Measurements from ENCODE around the gene DGKZ.

DGKZ gene

DNA sequence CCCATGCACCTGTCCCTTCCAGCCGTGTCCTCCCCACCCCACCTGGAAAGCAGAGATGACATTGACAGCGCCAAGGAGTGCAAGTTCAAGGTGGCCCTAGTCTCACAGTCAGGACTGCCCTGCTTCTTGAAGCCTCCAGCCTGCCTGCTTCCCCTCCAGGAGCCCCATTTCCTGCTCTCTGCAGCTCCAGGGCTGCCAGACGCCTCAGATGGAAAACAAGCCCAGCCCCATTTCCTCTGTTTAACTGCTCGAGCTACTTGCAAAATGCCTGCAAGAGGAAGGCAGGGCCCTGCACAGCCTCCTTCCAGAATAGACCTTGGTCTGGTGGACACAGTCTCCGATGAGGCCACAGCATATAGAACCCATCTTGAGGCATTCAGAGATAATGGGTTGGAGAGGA lies 5.0 kb upstream of the DGKZ start:
- no peaks in the 10 kb centered on the region for H3K27me3 ChIP-seq (ENCODE audit: insufficient read depth, low read length)
- H3K36me3 ChIP-seq (ENCODE audit: insufficient read depth, low read length) = no peaks in the 10 kb centered on the region
- H3K4me3 ChIP-seq (ENCODE audit: low read length) = no peak overlapping the region
- H2AFZ ChIP-seq (ENCODE audit: low read depth, low read length) = no peak overlapping the region
- no peaks in the 10 kb centered on the region for H3K9me3 ChIP-seq (ENCODE audit: low read length)
- H3K4me1 ChIP-seq (ENCODE audit: insufficient read depth, low read length) = peaks cover 18% of the 10 kb centered on the region

DNA sequence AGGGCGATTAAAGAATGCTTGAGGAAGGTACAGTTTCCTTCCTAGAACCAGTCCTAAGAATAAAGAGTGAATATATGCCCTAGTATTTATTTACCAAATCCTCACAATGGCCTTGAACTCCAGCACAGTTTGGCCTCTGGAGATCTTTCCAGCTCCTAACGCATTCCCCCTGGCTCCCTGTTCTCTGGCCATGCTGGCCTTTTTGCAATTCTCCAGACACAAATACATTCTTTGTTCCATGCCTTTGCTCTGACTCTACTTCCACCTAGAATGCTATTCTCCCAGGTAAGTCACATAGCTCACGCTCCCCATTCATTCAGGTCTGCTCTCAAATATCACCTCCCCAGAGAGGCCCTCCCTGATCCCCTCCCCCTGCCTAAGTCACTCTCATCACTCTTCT lies 3.7 kb upstream of the DGKZ start:
- Histone ChIP-seq H3K9me3 (ENCODE audit: low read length) (no peaks in the 10 kb centered on the region), H3K4me1 (ENCODE audit: insufficient read depth, low read length) (peaks cover 23% of the 10 kb centered on the region)

DNA sequence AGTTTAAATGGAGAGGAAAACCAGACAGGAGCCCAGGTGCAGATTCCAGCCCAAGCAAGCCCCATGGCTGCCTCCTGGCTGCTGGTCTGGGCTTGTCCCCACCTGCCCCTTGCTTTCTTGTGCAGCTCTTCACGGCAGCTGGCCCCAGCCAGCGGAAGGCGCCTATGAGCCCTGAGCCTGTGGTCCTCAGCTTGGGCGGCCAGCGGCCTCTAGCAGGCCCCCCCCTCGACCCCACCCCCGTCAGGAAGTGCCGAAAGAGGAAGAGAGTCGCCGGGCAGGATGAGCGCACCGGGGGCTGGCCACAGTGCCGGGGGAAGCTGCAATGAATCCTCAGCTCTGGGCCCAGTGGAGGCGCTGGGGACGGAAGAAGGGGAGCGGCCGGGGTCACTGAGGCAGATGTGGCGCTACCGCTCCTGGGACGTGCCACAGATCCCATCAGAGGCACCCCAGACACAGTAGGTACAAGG lies 2.1 kb upstream of the DGKZ start:
- Histone ChIP-seq H3K9me3 (ENCODE audit: low read length) (no peaks in the 10 kb centered on the region), H3K36me3 (ENCODE audit: insufficient read depth, low read length) (no peaks in the 10 kb centered on the region), H2AFZ (ENCODE audit: low read depth, low read length) (no peak overlapping the region), H3K4me3 (ENCODE audit: low read length) (no peak overlapping the region), H3K4me1 (ENCODE audit: insufficient read depth, low read length) (peaks cover 9% of the 10 kb centered on the region), H3K27me3 (ENCODE audit: insufficient read depth, low read length) (no peaks in the 10 kb centered on the region)

More for the DNA sequence above, 3.7 kb upstream of the DGKZ start:
- no peaks in the 10 kb centered on the region for H3K36me3 ChIP-seq (ENCODE audit: insufficient read depth, low read length)
- no peak overlapping the region for H2AFZ ChIP-seq (ENCODE audit: low read depth, low read length)
- H3K27me3 ChIP-seq (ENCODE audit: insufficient read depth, low read length) = no peaks in the 10 kb centered on the region
- no peak overlapping the region for H3K4me3 ChIP-seq (ENCODE audit: low read length)

DNA sequence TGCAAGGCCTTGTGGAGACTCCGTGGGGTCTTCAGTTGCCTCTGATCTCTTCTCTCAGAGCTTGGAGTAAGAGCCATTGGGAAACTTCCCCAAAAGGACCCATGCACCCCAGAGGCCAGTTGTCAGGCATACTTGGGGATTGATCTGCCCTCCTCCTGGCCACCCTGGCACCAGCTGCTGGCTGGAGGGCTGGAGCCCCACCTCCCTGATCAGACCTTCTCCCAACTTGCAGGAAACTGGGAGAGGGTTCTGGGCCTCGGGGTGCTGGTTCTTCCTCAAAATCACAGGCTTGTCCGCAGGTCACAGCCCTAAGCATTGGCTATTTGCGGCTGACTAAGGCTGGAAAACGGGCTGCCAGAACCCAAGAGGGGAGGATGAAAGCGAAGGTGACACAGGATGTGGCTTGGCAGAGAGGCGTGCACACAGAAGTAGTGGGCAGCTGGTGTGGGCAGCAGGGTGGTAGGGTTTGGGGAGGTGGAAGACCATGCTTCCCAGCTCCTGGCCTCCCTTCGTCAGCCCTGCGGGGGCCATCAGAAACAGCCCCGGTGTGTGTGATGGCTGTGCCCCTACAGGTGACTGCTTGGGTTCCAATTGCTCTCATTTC lies 1.3 kb upstream of the DGKZ start:
- Histone ChIP-seq H3K9me3 (ENCODE audit: low read length) (no peaks in the 10 kb centered on the region), H3K27me3 (ENCODE audit: insufficient read depth, low read length) (no peaks in the 10 kb centered on the region), H2AFZ (ENCODE audit: low read depth, low read length) (no peak overlapping the region), H3K36me3 (ENCODE audit: insufficient read depth, low read length) (no peaks in the 10 kb centered on the region), H3K4me3 (ENCODE audit: low read length) (no peak overlapping the region), H3K4me1 (ENCODE audit: insufficient read depth, low read length) (peaks cover 9% of the 10 kb centered on the region)

DNA sequence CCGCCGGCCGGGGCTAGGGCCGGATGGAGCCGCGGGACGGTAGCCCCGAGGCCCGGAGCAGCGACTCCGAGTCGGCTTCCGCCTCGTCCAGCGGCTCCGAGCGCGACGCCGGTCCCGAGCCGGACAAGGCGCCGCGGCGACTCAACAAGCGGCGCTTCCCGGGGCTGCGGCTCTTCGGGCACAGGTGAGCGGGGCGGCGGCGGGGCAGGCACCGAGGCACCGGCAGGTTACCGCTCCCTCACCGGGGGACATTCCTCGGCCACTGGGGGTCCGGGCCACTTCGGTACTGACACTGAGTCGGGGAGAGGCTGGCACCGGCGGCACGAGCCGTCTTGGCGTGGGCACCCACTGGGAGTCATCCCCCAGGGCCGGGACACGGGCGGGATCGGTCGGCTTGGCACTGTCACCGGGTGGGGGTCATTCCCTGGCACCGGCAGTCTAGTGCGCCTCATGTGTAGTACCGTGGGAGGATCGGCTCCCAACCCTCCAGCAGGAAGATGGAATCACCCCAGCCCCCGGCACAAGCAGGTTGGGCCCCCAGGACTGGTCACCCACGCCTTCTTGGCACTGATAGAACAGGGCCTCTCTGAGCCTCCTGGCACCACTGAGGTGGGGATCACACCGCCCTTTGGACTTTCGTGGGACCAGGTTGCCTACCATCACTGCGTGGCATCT lies 511 bp downstream of the DGKZ start:
- Histone ChIP-seq H3K4me3 (ENCODE audit: low read length) (peak overlapping the region; percentile 86), H3K9me3 (ENCODE audit: low read length) (no peaks in the 10 kb centered on the region), H3K36me3 (ENCODE audit: insufficient read depth, low read length) (no peaks in the 10 kb centered on the region), H3K4me1 (ENCODE audit: insufficient read depth, low read length) (peaks cover 9% of the 10 kb centered on the region), H3K27me3 (ENCODE audit: insufficient read depth, low read length) (no peaks in the 10 kb centered on the region), H2AFZ (ENCODE audit: low read depth, low read length) (peak overlapping the region; percentile 15)

DNA sequence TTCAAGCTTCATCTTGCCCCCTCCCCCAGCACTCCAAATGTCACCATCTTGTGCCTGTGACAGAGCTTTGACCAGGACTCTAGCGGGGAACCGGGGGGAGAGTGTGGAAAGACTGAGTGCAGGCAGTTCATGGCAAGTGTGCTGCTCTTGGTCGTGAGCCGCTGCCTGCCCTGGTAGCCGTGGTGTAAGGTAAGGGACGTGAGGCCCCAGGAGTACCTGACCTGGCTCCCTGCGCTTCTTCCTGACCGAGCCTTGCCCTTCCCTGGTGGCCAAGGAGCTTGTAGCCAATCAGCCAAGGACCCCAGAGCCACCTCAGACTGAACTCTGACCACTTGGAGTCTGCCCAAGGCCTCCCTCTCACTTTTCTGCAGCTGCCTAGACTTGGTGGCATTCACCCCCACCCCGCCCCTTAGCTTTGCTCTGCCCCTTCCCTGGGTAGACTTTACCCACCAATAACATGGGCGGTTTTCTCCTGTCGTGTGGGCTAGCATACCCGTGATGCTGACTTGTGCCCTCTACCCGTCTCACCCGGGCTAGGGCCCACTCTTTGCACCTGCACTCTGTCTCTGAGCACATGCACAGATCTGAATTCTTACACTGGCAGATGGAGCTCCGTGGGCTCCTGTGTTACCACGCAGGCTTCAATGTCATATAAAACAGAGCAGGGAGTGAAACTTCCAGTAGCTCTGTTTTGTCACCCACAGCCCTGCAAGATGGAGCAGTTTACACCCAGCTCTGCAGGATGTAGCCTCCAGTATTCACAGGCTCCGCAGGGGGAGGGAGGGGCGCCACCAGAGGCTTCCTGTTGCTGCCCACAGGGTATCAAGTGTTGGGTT lies 1.5 kb downstream of the DGKZ start:
- Histone ChIP-seq H3K36me3 (ENCODE audit: insufficient read depth, low read length) (no peaks in the 10 kb centered on the region), H3K4me1 (ENCODE audit: insufficient read depth, low read length) (peaks cover 9% of the 10 kb centered on the region), H3K9me3 (ENCODE audit: low read length) (no peaks in the 10 kb centered on the region), H3K27me3 (ENCODE audit: insufficient read depth, low read length) (no peaks in the 10 kb centered on the region), H2AFZ (ENCODE audit: low read depth, low read length) (no peak overlapping the region), H3K4me3 (ENCODE audit: low read length) (peak overlapping the region; percentile 86)

DNA sequence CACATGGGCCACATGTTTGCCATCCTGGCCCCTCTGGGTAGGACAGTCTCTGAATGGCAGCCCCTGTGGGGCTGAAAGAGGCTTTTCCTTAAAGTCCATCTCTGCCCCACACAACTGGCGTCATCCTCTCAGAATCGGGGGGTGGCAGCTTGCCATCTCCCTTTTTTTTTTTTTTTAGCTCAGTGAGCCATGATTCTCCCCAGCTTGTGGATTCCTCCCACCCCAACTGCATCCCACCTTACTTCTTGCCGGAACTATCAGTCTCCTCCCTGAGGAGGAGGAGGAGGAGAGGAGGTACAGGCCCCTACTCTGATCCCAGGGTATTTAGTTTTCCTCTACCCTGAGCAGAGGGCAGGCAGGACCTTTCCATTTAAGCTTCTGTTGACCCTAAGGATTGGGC lies 3.4 kb downstream of the DGKZ start:
- H3K9me3 ChIP-seq (ENCODE audit: low read length) = no peaks in the 10 kb centered on the region
- no peaks in the 10 kb centered on the region for H3K36me3 ChIP-seq (ENCODE audit: insufficient read depth, low read length)
- peaks cover 9% of the 10 kb centered on the region for H3K4me1 ChIP-seq (ENCODE audit: insufficient read depth, low read length)
- no peaks in the 10 kb centered on the region for H3K27me3 ChIP-seq (ENCODE audit: insufficient read depth, low read length)
- H2AFZ ChIP-seq (ENCODE audit: low read depth, low read length) = no peak overlapping the region
- H3K4me3 ChIP-seq (ENCODE audit: low read length) = no peak overlapping the region

DNA sequence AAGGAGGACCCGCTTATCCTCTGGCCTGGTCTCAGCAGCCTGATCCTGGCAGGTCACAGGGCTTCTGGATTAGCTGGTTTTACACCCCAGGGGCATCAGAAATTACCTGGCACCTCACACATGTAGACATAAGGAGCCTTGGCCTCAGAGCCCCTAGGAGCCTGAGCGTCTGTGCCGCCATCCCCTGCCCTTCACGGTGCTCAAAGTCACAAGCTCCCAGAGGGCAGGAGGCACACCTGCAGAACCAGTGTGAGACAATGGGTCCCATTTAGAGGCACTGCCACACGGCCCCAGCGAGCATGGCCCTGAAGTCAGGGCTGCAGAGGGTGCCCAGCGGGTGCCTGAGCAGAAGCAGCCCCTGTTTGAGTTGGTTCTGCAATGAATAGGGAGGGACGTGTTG lies 3.9 kb downstream of the DGKZ start:
- H3K27me3 ChIP-seq (ENCODE audit: insufficient read depth, low read length) = no peaks in the 10 kb centered on the region
- no peaks in the 10 kb centered on the region for H3K9me3 ChIP-seq (ENCODE audit: low read length)
- no peaks in the 10 kb centered on the region for H3K36me3 ChIP-seq (ENCODE audit: insufficient read depth, low read length)
- H3K4me1 ChIP-seq (ENCODE audit: insufficient read depth, low read length) = peaks cover 9% of the 10 kb centered on the region
- no peak overlapping the region for H3K4me3 ChIP-seq (ENCODE audit: low read length)
- no peak overlapping the region for H2AFZ ChIP-seq (ENCODE audit: low read depth, low read length)

DNA sequence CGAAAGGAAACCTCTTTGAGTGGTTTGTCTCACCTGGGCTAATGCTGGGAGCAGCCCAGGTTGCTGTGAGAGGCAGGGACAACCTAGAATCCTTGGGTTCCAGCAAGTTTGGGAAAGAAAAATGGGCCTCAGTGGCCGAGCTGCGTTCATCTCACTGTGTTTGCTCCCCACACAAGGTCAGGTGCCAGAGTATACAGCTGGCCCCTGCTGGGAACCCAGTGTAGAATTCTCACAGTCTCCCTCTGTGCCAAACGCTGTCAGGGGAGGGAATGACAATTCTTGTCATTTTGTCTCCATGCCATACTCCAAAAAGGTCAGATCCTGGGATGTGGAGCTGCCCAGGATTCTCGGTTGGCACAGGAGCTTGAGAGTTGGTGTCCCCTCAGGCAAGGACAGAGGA lies 4.3 kb downstream of the DGKZ start:
- H2AFZ ChIP-seq (ENCODE audit: low read depth, low read length) = no peak overlapping the region
- H3K4me1 ChIP-seq (ENCODE audit: insufficient read depth, low read length) = peaks cover 9% of the 10 kb centered on the region
- H3K27me3 ChIP-seq (ENCODE audit: insufficient read depth, low read length) = no peaks in the 10 kb centered on the region

DNA sequence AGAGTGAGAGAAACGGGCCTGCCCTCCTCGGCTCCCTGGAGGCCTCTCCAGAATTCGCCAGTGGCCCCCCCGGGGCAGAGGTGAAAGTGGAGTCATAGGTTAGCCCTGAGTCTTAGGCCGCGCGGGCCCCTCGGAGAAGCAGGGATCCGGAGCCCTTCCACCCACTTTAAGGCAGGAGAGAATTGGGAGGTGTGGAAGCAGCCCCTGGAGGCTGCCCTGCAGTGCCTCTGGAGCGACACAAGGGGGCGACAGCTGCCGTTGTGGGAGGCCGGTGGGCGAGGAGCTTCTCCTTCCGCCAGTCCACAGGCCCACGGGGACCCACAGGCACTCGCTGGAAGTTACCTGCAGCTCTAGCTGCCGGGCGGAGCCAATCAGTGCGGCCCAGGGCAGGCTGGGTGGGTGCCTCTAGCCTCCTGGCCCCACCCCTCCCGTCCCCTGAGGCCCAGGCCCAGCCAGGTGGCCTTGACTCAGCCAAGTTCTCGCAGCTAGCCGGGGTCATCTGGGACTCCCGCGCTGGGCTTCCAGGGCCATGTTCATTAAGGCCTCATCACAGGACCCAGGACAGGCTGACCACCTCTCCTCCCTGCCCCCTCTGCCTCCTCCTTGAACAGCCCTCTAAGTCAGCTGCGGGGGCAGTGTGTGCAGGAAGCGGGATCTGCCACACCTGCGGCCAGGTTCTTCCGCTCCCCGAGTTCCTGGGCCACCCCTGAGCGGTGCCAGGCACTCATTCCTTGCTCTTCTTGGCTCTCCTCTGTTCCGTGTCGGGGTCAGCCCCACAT lies 5.0 kb downstream of the DGKZ start:
- H3K4me3 ChIP-seq (ENCODE audit: low read length) = no peak overlapping the region

More for the DNA sequence above, 4.3 kb downstream of the DGKZ start:
- Histone ChIP-seq H3K9me3 (ENCODE audit: low read length) (no peaks in the 10 kb centered on the region), H3K4me3 (ENCODE audit: low read length) (no peak overlapping the region), H3K36me3 (ENCODE audit: insufficient read depth, low read length) (no peaks in the 10 kb centered on the region)

DNA sequence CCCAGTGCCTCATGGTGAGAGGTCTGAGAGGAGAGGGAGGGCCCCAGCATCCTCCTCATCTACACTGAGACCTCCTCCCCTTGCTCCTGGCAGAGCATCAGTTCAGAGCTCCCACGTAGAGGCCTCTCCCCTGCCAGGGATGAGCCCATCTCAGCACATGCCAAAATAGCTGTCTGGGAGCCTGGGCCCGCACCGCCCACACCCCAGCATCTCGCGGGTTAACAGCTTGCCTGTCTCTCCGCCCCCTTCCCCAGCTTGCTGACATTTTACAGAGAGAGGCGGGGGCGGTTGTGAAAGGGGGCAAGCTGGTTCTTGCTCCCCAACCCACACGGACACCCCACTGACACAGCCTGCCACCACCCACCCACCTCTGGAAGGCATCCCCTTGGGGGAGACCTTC lies 6.4 kb downstream of the DGKZ start:
- Histone ChIP-seq H3K9me3 (ENCODE audit: low read length) (no peaks in the 10 kb centered on the region), H3K4me3 (ENCODE audit: low read length) (no peak overlapping the region), H3K4me1 (ENCODE audit: insufficient read depth, low read length) (peaks cover under 1% of the 10 kb centered on the region), H3K36me3 (ENCODE audit: insufficient read depth, low read length) (no peaks in the 10 kb centered on the region), H2AFZ (ENCODE audit: low read depth, low read length) (no peak overlapping the region), H3K27me3 (ENCODE audit: insufficient read depth, low read length) (no peaks in the 10 kb centered on the region)

More for the DNA sequence above, 5.0 kb downstream of the DGKZ start:
- Histone ChIP-seq H3K9me3 (ENCODE audit: low read length) (no peaks in the 10 kb centered on the region), H2AFZ (ENCODE audit: low read depth, low read length) (no peak overlapping the region), H3K4me1 (ENCODE audit: insufficient read depth, low read length) (peaks cover 9% of the 10 kb centered on the region), H3K36me3 (ENCODE audit: insufficient read depth, low read length) (no peaks in the 10 kb centered on the region), H3K27me3 (ENCODE audit: insufficient read depth, low read length) (no peaks in the 10 kb centered on the region)

DNA sequence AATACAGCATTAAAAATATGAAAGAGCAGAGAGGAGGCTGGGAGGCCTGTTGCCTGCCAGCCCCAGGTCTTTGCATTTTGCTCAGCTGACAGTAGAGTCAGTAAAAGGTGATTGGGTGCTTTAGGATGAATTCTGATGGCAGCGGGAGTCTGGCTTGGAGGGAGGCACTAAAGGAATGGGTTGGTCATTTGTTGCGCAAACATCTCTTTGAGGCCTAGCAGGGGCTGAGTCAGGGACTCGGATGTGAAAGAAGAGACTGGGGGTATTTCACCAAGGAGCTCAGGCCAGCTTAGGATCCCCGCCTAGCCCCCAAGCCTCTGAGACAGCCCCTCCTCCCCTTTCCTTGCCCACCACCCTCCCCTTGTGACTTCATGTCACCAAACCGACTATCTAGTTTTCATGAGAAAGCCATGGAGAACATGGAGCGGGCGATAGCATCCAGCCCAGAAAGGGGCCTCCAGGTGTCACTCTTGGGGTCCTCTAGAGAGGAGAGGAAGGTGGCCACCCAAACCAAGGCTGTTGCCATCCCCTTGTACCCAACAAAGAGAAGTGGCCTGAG lies 9.7 kb downstream of the DGKZ start:
- Histone ChIP-seq H3K36me3 (ENCODE audit: insufficient read depth, low read length) (no peaks in the 10 kb centered on the region), H3K4me3 (ENCODE audit: low read length) (no peak overlapping the region), H3K27me3 (ENCODE audit: insufficient read depth, low read length) (no peaks in the 10 kb centered on the region), H2AFZ (ENCODE audit: low read depth, low read length) (no peak overlapping the region), H3K9me3 (ENCODE audit: low read length) (no peaks in the 10 kb centered on the region), H3K4me1 (ENCODE audit: insufficient read depth, low read length) (peaks cover 11% of the 10 kb centered on the region)

Data from neuron (in vitro differentiated cells).